Activated CD4-positive, alpha-beta memory T cell treated with anti-CD3 and anti-CD28 coated beads for 36 hours (primary cell): ENCODE results near the gene TAB2. TPM values are rescaled to one million over a fixed set of nuclear protein-coding genes. Genes with fewer than 3 reads are reported as not detected.
"Not testable (repeated sequence)": the region's sequence is repeated elsewhere in the genome, so short reads cannot be mapped to it uniquely, and the experiment has no call there.

Experiments
- CTCF ChIA-PET: fragments of 350-600 bp; sonication (Branson Sonifier 250); formaldehyde crosslinking; loops from one replicate; lab custom pipeline; 2021; ENCODE audit warnings: antibody characterized with exemption, inconsistent platforms; lab: Charles Lee
- POLR2A ChIA-PET: fragments of 350-600 bp; sonication (Branson Sonifier 250); formaldehyde crosslinking; loops from one replicate; lab custom pipeline; 2021; ENCODE audit warnings: antibody characterized with exemption; lab: Charles Lee
- DNase-seq: peaks from one replicate; pipeline ENCODE4 v3.0.0-alpha.2; 2020
- H3K27ac Mint-ChIP-seq: one replicate; pipeline ENCODE4 v1.8.0; 2021; ENCODE audit warnings: mixed read lengths
- H3K27me3 Mint-ChIP-seq: one replicate; pipeline ENCODE4 v1.8.0; 2021; ENCODE audit warnings: mixed read lengths
- H3K36me3 Mint-ChIP-seq: one replicate; pipeline ENCODE4 v1.8.0; 2021; ENCODE audit warnings: mixed read lengths
- H3K4me1 Mint-ChIP-seq: one replicate; pipeline ENCODE4 v1.8.0; 2021; ENCODE audit warnings: low read depth, mixed read lengths
- H3K4me3 Mint-ChIP-seq: one replicate; pipeline ENCODE4 v1.8.0; 2021; ENCODE audit warnings: mild to moderate bottlenecking, mixed read lengths
- H3K9me3 Mint-ChIP-seq: one replicate; pipeline ENCODE4 v1.8.0; 2021; ENCODE audit warnings: mixed read lengths
- intact Hi-C: fragments of 100-400 bp; cut with micrococcal nuclease; formaldehyde crosslinking; loops from one replicate; pipeline ENCODE4 v1.15.1; 2023
- total RNA-seq, 2 experiments: library from RNA; stranded (reverse); gene quantifications; one replicate each; pipeline ENCODE4 v1.2.3, GENCODE V29; 2021

TAB2 gene
- total RNA-seq, 2 experiments from 2014 or later, result 92.0 to 92.9 TPM

DNA sequence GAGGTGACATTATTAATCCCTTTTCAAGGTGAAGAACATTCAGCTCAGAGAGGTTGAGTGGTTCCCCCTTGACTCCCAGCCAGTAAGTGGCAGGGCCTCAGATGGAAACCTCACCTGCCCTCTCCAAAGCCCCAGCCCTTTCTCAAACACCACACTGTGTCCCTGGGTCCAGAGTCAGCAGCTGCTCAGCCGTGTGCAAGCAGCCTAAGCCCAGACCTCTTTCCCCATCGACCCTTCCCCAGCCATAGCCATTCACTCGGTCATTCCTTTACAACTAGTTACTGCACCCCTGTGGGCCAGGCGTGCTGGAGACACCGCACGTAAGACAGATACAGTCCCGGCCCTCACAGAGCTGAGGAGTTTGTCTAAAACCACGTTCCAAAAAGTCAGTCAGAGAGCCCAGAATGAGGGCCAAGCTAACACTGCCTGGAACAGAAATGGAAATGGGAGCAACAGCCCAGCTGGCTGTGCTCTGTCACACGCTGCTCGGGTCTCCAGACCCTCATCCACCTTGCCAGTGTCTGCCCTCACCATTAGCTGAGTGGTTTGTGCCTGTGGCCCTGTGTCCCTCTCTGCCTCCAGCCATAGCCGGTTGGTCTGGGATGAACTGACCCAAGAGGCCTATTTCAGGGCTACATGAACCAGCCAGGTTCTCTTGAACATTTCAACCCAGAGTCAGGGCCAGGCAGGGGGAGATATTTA, 137.7 kb downstream of the TAB2 start:
- Mint-ChIP-seq H3K27ac (no peak overlapping the region), H3K36me3 (peaks cover 73% of the 10 kb centered on the region), H3K4me3 (no peak overlapping the region), H3K4me1 (peaks cover 20% of the 10 kb centered on the region), H3K27me3 (no peaks in the 10 kb centered on the region), H3K9me3 (no peaks in the 10 kb centered on the region)
- POLR2A ChIA-PET, result interaction anchor here (1.1 kb wide), 1 partner anchor 9 kb away, joined by 3 read pairs; no protein-coding TSS in a partner anchor
- intact Hi-C loops, result no loop called here
- no peak for DNase-seq
- CTCF ChIA-PET, result interaction anchor here (1.2 to 2.6 kb wide), 2 partner anchors 23 to 62 kb away, joined by 5 to 10 read pairs; no protein-coding TSS in a partner anchor

DNA sequence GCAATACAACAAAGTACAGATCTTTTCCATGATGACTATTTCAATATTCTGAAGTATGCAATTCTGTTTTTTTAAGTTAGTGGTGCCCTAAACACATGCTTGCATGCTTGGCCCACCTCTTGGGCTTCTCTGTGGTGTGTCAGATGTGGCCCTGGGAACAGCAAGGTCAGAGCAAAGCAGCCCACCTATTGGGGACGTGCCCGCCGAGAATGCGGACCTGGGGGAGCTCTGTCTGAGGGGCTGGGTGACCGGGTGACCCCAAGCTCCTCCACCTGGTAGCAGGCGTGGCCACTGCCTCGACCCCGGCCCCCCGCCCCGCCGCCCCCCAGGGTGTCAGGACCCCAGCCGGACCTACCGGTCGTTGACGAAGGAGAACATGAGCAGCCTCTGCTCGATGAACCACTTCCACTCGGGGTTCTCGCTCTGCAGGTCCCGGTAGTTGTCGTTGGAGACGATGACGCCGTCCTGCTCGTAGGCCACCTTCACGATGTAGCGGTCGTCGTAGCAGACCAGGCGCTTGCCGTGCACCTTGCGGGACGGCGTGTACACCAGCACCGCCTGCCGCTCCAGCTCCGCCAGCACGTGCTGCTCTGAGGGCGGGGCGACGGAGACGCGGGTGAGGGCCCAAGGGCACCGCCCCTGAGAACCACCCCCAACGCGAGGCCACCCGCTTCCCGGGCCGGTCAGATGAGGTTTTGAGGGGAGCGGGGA, 139.0 kb downstream of the TAB2 start:
- no peak for DNase-seq
- Mint-ChIP-seq H3K36me3 (peaks cover 77% of the 10 kb centered on the region), H3K4me3 (no peak overlapping the region), H3K27me3 (no peaks in the 10 kb centered on the region), H3K27ac (peak overlapping the region; percentile 5), H3K9me3 (no peaks in the 10 kb centered on the region), H3K4me1 (peaks cover 22% of the 10 kb centered on the region)
- ChIA-PET POLR2A (interaction anchor here (0.6 kb wide), 1 partner anchor 49 kb away, joined by 3 read pairs; no protein-coding TSS in a partner anchor), CTCF (no interaction called here)
- intact Hi-C loops, result no loop called here

DNA sequence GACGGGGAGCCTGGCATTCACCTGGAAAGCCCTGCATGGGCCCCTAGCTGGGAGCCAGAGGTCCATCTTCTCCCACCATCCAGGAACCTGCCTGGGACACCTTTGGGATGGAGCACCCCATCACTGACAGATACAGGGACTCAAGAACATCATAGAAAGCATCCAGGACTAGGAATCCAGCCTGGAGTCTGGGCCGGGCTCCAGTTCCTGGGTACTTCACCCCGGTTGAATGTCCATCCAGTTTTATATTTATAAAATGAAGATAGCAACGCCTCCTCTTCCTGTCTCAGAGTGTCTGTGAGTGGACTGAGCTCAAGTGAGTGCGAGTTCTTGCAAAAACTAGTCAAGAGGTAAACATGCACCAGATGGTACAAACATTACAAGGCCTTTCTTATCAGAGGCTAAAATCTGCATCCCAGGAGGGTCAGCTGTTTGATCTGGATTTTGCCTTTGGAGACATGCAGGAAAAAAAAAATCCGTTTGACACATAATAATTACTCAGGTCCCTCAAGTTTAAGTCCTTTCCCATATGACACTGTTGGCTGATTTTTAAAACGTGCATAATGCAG, 139.9 kb downstream of the TAB2 start:
- no peak for DNase-seq
- Mint-ChIP-seq H3K36me3 (peaks cover 76% of the 10 kb centered on the region), H3K27me3 (no peaks in the 10 kb centered on the region), H3K4me3 (no peak overlapping the region), H3K9me3 (no peaks in the 10 kb centered on the region), H3K4me1 (peaks cover 23% of the 10 kb centered on the region), H3K27ac (no peak overlapping the region)
- POLR2A ChIA-PET, result interaction anchor here (0.6 kb wide), 1 partner anchor 9 kb away, joined by 5 read pairs; no protein-coding TSS in a partner anchor
- CTCF ChIA-PET, result interaction anchor here (1.2 to 2.2 kb wide), 2 partner anchors 25 to 60 kb away, joined by 7 read pairs; no protein-coding TSS in a partner anchor
- intact Hi-C loops, result no loop called here

DNA sequence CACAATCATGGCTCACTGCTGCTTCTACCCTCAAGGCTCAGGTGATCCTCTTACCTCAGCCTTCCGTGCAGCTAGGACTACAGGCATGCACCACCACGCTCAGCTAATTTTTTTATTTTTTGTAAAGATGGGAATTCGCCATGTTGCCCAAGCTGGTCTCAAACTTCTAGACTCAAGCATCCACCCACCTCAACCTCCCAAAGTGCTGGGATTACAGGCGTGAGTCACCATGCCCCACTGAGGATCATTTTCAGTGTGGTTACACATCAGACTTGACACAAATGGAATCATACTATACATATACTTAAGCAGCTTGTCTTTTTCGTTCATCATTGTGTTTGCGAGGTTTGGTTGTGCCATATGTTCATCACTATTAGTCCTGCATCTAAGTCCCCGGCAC, 140.7 kb downstream of the TAB2 start:
- Mint-ChIP-seq H3K27ac (peak overlapping the region; percentile 47), H3K9me3 (no peaks in the 10 kb centered on the region), H3K27me3 (no peaks in the 10 kb centered on the region), H3K4me3 (no peak overlapping the region), H3K36me3 (peaks cover 77% of the 10 kb centered on the region), H3K4me1 (peaks cover 29% of the 10 kb centered on the region)
- ChIA-PET CTCF (interaction anchor here (1.2 to 2.2 kb wide), 2 partner anchors 26 to 59 kb away, joined by 7 read pairs; no protein-coding TSS in a partner anchor), POLR2A (interaction anchor here (0.6 to 0.7 kb wide), 2 partner anchors 9 to 24 kb away, joined by 3 to 5 read pairs; no protein-coding TSS in a partner anchor)
- intact Hi-C loops, result no loop called here
- no peak for DNase-seq

DNA sequence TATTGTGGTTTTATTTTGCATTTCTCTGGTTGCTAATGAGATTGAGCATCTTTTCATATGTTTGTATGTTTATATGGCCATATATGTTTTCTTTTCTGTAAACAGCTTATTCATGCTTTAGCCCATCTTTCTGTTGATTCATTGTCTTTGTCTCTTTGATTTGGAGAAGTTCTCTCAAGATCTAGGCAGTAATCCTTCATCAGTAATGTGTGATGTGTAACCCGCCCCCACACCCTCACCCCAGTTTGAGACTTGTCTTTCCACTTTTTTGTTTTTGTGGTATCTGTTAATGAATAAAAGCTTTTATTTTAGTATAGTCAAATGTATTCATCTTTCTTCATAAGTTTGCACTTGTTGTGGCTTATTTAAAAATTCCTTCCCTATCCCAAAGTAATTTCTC, 141.3 kb downstream of the TAB2 start:
- no peaks in the 10 kb centered on the region for H3K27me3 Mint-ChIP-seq
- H3K9me3 Mint-ChIP-seq, result no peaks in the 10 kb centered on the region
- H3K27ac Mint-ChIP-seq, result peak overlapping the region; percentile 47
- POLR2A ChIA-PET, result interaction anchor here (0.7 kb wide), 1 partner anchor 25 kb away, joined by 3 read pairs; no protein-coding TSS in a partner anchor
- DNase-seq, result no peak
- CTCF ChIA-PET, result interaction anchor here (1.2 to 2.2 kb wide), 2 partner anchors 27 to 58 kb away, joined by 7 read pairs; no protein-coding TSS in a partner anchor
- intact Hi-C loops, result no loop called here
- no peak overlapping the region for H3K4me3 Mint-ChIP-seq
- peaks cover 33% of the 10 kb centered on the region for H3K4me1 Mint-ChIP-seq
- H3K36me3 Mint-ChIP-seq, result peaks cover 77% of the 10 kb centered on the region

DNA sequence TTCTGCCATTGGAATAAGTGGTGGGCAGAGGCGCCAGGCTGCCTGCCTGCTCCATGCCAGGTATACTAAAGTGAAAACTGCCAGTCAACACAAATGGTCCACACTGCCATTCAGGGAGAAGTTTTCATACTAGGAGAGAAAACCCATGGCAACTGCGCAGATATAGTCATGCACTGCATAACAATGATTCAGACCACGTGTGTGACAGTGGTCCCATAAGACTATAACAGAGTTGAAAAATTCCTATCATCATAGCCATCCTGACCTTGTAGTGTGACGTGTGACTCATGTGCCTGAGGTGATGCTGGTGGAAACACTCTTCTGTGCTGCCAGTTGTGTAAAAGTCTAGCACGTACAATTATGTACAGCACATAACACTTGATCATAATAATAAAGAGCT, 142.2 kb downstream of the TAB2 start:
- no peak overlapping the region for H3K27ac Mint-ChIP-seq
- ChIA-PET CTCF (interaction anchor here (2.2 kb wide), 1 partner anchor 57 kb away, joined by 7 read pairs; no protein-coding TSS in a partner anchor), POLR2A (no interaction called here)
- no peaks in the 10 kb centered on the region for H3K9me3 Mint-ChIP-seq
- intact Hi-C loops, result loop anchor here (10.0 kb wide), 1 partner anchor 55 kb away; no protein-coding TSS in a partner anchor
- peaks cover 43% of the 10 kb centered on the region for H3K4me1 Mint-ChIP-seq
- no peak overlapping the region for H3K4me3 Mint-ChIP-seq
- H3K36me3 Mint-ChIP-seq, result peaks cover 83% of the 10 kb centered on the region
- no peak for DNase-seq
- no peaks in the 10 kb centered on the region for H3K27me3 Mint-ChIP-seq

DNA sequence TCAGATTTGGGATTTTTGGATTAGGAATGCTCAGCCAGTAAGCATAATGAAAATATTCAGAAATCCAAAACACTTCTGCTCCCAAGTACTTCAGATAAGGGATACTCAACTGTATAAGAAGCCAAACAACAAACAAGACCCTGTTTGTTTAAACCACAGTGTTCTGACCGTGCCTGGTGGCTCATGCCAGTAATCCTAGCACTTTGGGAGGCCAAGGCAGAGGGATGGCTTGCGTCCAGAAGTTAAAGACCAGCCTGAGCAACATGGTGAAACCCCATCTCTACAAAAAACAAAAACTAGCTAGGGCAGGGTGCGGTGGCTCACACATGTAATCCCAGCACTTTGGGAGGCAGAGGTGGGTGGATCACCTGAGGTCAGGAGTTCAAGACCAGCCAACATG, 142.7 kb downstream of the TAB2 start:
- intact Hi-C loops, result loop anchor here (10.0 kb wide), 1 partner anchor 55 kb away; no protein-coding TSS in a partner anchor
- H3K4me3 Mint-ChIP-seq, DNase-seq, POLR2A ChIA-PET, H3K27me3 Mint-ChIP-seq, H3K27ac Mint-ChIP-seq, H3K9me3 Mint-ChIP-seq: not testable (repeated sequence)
- CTCF ChIA-PET, result interaction anchor here (2.2 kb wide), 1 partner anchor 57 kb away, joined by 7 read pairs; no protein-coding TSS in a partner anchor
- H3K4me1 Mint-ChIP-seq, result peaks cover 46% of the 10 kb centered on the region
- H3K36me3 Mint-ChIP-seq, result peaks cover 80% of the 10 kb centered on the region

Other genes with a start within 250 kb of the TAB2 start
- gene SUMO4, start 82.5 kb downstream of the TAB2 start, total RNA-seq, result 1 to 10 TPM; 4.8 to 5.8 TPM
- 100 to 1,000 TPM; 124 to 129 TPM for gene ZC3H12D, start 167.3 kb downstream of the TAB2 start, total RNA-seq
- gene PPIL4, start 228.3 kb downstream of the TAB2 start, total RNA-seq, result 10 to 100 TPM; 21.5 to 23.6 TPM
- 10 to 100 TPM; 15.6 to 16.0 TPM for gene GINM1, start 248.7 kb downstream of the TAB2 start, total RNA-seq